Sigmoid colon (tissue), 7 donors: ENCODE data around the gene BANF1. TPM values are rescaled to one million over a fixed set of nuclear protein-coding genes. Genes with fewer than 3 reads are reported as not detected.
A peak's percentile ranks its signal among the peaks of the same experiment; 100 is the strongest.

Source experiments
- DNase-seq: peaks from one replicate; pipeline ENCODE4 v3.0.0-alpha.2; 2019
- H3K27ac ChIP-seq, 4 donors: fragments of 200-600 bp; sonication (generic); one replicate each; pipeline ENCODE4 v1.5.1; 2016 to 2019; ENCODE audit warnings: mild to moderate bottlenecking in 1 of 4
- H3K27me3 ChIP-seq, 3 donors: fragments of 200-600 bp; sonication (generic); one replicate each; pipeline ENCODE4 v1.5.1; 2019; ENCODE audit warnings: mild to moderate bottlenecking in 1 of 3
- H3K36me3 ChIP-seq, 4 donors: fragments of 200-600 bp; sonication (generic); one replicate each; pipeline ENCODE4 v1.5.1; 2016 to 2019
- H3K4me1 ChIP-seq, 4 donors: fragments of 200-600 bp; sonication (generic); one replicate each; pipeline ENCODE4 v1.5.1; 2017 to 2019
- H3K4me3 ChIP-seq, 4 donors: fragments of 200-600 bp; sonication (generic); one replicate each; pipeline ENCODE4 v1.5.1; 2017 to 2019; ENCODE audit warnings: mild to moderate bottlenecking in 2 of 4, moderate library complexity in 1 of 4
- H3K9me3 ChIP-seq, 4 donors: fragments of 200-600 bp in 3 of 4; sonication (generic) in 3 of 4; one replicate each; pipeline versions ENCODE4 v1.5.1 to v1.6.1; 2013 to 2019
- CTCF ChIP-seq, 4 experiments: fragments of 450-650 bp in 3 of 4; fragments of 200-600 bp in 1 of 4; IDR thresholded peaks; one replicate each; pipeline ENCODE4 v1.5.1; 2016 to 2019; ENCODE audit warnings: antibody characterized with exemption in 4 of 4, mild to moderate bottlenecking in 3 of 4, moderate library complexity in 2 of 4
- EP300 ChIP-seq, 4 donors: sonication (generic); formaldehyde crosslinking; IDR thresholded peaks; one replicate each; pipeline ENCODE4 v1.6.1; 2017; ENCODE audit warnings: antibody characterized with exemption in 4 of 4
- POLR2A ChIP-seq, 2 donors: fragments of 450-650 bp; IDR thresholded peaks; one replicate each; pipeline ENCODE4 v1.6.1; 2016; ENCODE audit warnings: antibody characterized with exemption in 2 of 2, mild to moderate bottlenecking in 2 of 2, moderate library complexity in 2 of 2
- POLR2AphosphoS5 ChIP-seq, 4 donors: sonication (generic); formaldehyde crosslinking; IDR thresholded peaks; one replicate each; pipeline ENCODE4 v1.6.1; 2017; ENCODE audit warnings: antibody characterized with exemption in 4 of 4
- WGBS, 2 donors: extraction: QIAGEN DNeasy Blood & Tissue Kit; methylation state at CpG; one replicate each; pipeline ENCODE4 v1.1.7; 2013; 5-methylcytosine and 5-hydroxymethylcytosine counted together
- intact Hi-C: fragments of 100-400 bp; cut with DNase I; formaldehyde crosslinking; loops from one replicate; pipeline ENCODE4 v1.15.1; 2023
- polyA plus RNA-seq, 3 donors: library from polyadenylated mRNA; stranded (reverse); fragments of 200-250 nt; gene quantifications; one replicate each; pipeline ENCODE4 v1.2.3, GENCODE V29; 2013
- total RNA-seq, 4 donors: library from RNA; depleted of rRNA; stranded (reverse); fragments of >200 nt; gene quantifications; one replicate each; pipeline ENCODE4 v1.1.0, GENCODE V29; 2016
- donor health status: healthy with polysubstance abuse.
- donor health status: Bipolar disorder and iron deficiency.
- donor health status: healthy.

BANF1 gene
- total and polyA plus RNA-seq, 7 donors = 40.4 to 150 (median 76.4) TPM

- H3K4me1 ChIP-seq = peaks cover 0 to 21% (median 12%) of the 10 kb centered on the region in 4 donors
- peak overlapping the region in 1 of 4 donors; percentile 75 for H3K27ac ChIP-seq
Measured at GRCh38 chr11:66046901-66047300, 44.6 kb downstream of the BANF1 start.

DNA sequence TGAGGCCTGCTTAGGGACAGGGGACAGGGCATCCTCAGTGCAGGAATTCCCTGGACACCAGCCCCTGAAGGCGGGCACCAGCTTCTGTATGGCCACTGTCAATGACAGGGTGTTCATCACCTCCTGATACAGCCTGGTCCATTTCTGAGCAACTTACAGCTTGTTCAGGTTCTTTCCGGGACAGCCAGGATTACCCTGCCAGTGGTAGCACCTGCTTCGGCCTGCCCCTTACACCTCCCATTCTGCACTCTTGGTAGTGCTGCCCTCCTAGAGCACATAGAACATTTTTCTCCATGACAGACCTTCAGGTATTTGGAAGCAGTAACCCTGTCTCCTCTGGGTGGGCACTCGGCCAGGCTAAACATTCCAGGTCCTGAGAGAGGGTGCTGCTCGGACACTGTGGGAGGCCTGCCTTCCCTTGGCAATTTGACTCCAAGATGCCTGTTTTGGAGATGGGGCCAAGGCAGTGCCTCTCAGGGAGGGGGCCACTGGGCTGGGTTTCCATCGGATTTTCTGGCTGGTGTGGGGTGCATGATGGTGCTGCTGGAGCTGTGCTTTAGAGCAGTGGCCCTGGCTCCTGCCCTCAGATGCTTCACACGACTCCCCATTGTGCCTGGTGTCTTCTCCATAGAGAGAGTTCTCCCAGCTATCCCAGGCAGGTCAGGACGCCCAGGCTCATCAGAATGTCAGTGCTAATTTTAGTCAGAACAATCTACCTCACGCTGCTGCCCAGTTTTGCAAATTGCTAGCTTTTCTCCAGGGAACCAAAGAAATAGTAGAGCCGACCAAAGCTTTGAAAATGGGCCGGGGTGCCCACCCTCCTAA is 45.5 kb downstream of the BANF1 start:
- WGBS, 2 donors = 80 to 87% methylated on average over 11 of the region's 11 CpGs
- DNase-seq = no peak
- Histone ChIP-seq H3K27ac (peak overlapping the region in 1 of 4 donors; percentile 75), H3K4me1 (peaks cover 0 to 23% (median 13%) of the 10 kb centered on the region in 4 donors), H3K36me3 (no peaks in the 10 kb centered on the region), H3K27me3 (peaks cover 14 to 26% (median 21%) of the 10 kb centered on the region in 3 donors), H3K4me3 (no peak overlapping the region), H3K9me3 (no peaks in the 10 kb centered on the region)
- intact Hi-C loops = no loop called here
- TF ChIP-seq POLR2AphosphoS5 (IDR thresholded peaks at IDR 0.05) = no peak
- TF ChIP-seq EP300 (IDR thresholded peaks at IDR 0.05) = no peak
- no peak for TF ChIP-seq CTCF (IDR thresholded peaks at IDR 0.05)
- TF ChIP-seq POLR2A (IDR thresholded peaks at IDR 0.05) = no peak

More at GRCh38 chr11:66046901-66047300, 44.6 kb downstream of the BANF1 start:
- H3K36me3 ChIP-seq = no peaks in the 10 kb centered on the region
- no peak overlapping the region for H3K4me3 ChIP-seq
- no peak for DNase-seq
- WGBS, 2 donors = 94 to 98% methylated on average over 3 of the region's 3 CpGs
- intact Hi-C loops = no loop called here
- no peak for TF ChIP-seq EP300 (IDR thresholded peaks at IDR 0.05)
- TF ChIP-seq POLR2A (IDR thresholded peaks at IDR 0.05) = no peak
- TF ChIP-seq POLR2AphosphoS5 (IDR thresholded peaks at IDR 0.05) = no peak
- peaks cover 14 to 26% (median 21%) of the 10 kb centered on the region in 3 donors for H3K27me3 ChIP-seq
- H3K9me3 ChIP-seq = no peaks in the 10 kb centered on the region

DNA sequence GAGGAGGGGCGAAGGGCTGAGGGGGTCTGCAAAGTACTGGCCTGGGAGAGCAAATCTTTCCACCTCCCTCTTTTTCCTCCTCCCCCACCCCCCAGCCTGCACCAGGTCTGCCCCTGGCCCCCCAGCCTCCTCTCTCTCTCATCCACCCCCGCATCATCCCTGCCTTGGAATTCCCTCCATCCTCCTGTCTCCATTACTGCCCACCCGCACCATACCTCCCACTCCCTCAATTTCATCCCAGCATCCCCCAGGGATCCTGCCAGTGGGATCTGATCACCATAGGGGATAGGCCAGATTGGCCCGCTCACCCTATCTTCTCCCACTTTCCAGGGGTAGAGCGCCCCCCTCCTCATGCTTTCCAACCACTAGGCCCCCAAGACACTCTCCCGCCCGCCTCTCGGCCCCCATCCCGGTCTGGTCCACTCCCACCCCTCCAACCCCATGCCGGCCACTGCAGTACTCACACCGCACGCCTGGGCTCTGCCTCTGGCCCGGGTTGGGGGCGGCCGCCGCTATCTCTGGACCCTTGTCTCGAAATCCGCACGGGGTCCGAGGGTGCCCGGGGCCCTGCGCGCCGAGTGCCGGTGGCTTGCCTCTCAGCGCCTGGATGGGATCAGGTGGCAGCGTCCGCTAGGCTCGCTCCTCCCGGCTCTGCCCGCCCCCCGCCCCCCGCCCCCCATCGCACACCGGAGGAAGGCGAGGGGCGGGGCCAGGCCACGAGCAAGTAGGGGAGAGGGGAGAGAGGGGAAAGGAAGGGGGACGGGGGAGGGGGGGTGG is 46.4 kb downstream of the BANF1 start, which contains the start of gene GAL3ST3:
Gene GAL3ST3 (minus strand): TSS at position 615 of the 777 bp plus-strand sequence. CDS start 3,746 bp downstream, outside the sequence.
- Histone ChIP-seq H3K36me3 (peaks cover 0 to 3% (median 0%) of the 10 kb centered on the region in 4 donors), H3K4me1 (peaks cover 0 to 33% (median 22%) of the 10 kb centered on the region in 4 donors), H3K9me3 (no peaks in the 10 kb centered on the region), H3K27ac (peak within 1 kb of the TSS in 1 of 4 donors; percentile 75), H3K4me3 (no peak within 1 kb of the TSS), H3K27me3 (peaks cover 14 to 26% (median 21%) of the 10 kb centered on the region in 3 donors)
- 14 to 35% methylated on average over 39 of the region's 39 CpGs for WGBS, 2 donors
- no peak for TF ChIP-seq POLR2A (IDR thresholded peaks at IDR 0.05)
- no peak for TF ChIP-seq POLR2AphosphoS5 (IDR thresholded peaks at IDR 0.05)
- no peak for TF ChIP-seq CTCF (IDR thresholded peaks at IDR 0.05)
- no peak for TF ChIP-seq EP300 (IDR thresholded peaks at IDR 0.05)
- intact Hi-C loops = no loop called here
- no peak for DNase-seq

DNA sequence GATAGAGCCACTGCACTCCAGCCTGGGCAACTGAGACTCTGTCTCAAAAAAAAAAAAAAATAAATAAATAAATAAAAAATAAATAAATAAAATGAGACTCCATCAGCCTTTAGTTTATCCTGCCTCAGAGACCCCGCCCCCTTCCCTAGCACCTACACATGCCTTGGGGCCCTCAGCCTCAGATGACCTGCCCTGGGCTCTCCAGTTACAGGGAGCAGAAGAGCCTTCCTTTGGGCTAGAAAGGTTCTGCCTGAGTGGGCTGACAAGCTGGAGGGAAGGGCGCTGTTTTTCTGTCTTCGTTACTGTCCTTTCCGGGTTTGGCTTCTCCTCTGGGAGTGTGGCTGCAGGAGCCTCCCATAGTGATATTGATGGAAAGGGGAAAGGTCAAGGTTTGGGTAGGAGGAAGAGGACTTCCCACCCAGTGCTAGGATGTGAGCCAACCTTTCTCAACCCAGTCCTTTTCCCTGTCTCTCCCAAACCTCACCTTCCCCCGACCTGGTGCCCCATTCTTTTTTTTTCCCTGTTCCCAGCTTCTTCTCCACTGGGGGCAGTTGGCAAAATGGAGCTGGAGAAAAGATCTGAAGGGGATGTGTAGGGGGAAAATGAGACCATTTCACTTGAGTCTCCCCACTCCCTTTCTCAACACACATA is 48.4 kb downstream of the BANF1 start:
- peaks cover 0 to 33% (median 23%) of the 10 kb centered on the region in 4 donors for H3K4me1 ChIP-seq
- no peak overlapping the region for H3K4me3 ChIP-seq
- H3K9me3 ChIP-seq = no peaks in the 10 kb centered on the region
- intact Hi-C loops = loop anchor here (5.0 kb wide), 1 partner anchor 48 kb away; the partner anchor contains the start of genes BANF1 and EIF1AD
- WGBS, 2 donors = 73 to 89% methylated on average over 5 of the region's 5 CpGs
- peak overlapping the region; percentile 84 to 90 (median 87) for H3K27ac ChIP-seq
- DNase-seq = no peak
- TF ChIP-seq EP300 (IDR thresholded peaks at IDR 0.05) (no peak), POLR2AphosphoS5 (IDR thresholded peaks at IDR 0.05) (no peak), CTCF (IDR thresholded peaks at IDR 0.05) (no peak), POLR2A (IDR thresholded peaks at IDR 0.05) (no peak)
- peaks cover 14 to 26% (median 21%) of the 10 kb centered on the region in 3 donors for H3K27me3 ChIP-seq
- peaks cover 12 to 23% (median 14%) of the 10 kb centered on the region in 4 donors for H3K36me3 ChIP-seq
